ENCODE results near the gene CDC42EP2. TPM values are rescaled to one million over a fixed set of nuclear protein-coding genes. Genes with fewer than 3 reads are reported as not detected.

The CDC42EP2 gene
- total RNA-seq, 3 donors from 2014 or later (not counting 1 experiment from before 2014, with no cell fraction given) = 1.4 to 1.5 (median 1.5) TPM

- TF ChIP-seq, protein P1, sequence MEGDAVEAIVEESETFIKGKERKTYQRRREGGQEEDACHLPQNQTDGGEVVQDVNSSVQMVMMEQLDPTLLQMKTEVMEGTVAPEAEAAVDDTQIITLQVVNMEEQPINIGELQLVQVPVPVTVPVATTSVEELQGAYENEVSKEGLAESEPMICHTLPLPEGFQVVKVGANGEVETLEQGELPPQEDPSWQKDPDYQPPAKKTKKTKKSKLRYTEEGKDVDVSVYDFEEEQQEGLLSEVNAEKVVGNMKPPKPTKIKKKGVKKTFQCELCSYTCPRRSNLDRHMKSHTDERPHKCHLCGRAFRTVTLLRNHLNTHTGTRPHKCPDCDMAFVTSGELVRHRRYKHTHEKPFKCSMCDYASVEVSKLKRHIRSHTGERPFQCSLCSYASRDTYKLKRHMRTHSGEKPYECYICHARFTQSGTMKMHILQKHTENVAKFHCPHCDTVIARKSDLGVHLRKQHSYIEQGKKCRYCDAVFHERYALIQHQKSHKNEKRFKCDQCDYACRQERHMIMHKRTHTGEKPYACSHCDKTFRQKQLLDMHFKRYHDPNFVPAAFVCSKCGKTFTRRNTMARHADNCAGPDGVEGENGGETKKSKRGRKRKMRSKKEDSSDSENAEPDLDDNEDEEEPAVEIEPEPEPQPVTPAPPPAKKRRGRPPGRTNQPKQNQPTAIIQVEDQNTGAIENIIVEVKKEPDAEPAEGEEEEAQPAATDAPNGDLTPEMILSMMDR (IDR thresholded peaks at IDR 0.05) = no peak
- Mint-ChIP-seq H3K4me1 (no peaks in the 10 kb centered on the region), H3K4me3 (no peak overlapping the region), H3K36me3 (no peaks in the 10 kb centered on the region), H3K27me3 (ENCODE audit: low read depth in 2 of 2) (no peaks in the 10 kb centered on the region), H3K9me3 (no peaks in the 10 kb centered on the region), H3K27ac (no peak overlapping the region)
- no peak overlapping the region for H3K27ac ChIP-seq (ENCODE audit: low read length)
- no peaks in the 10 kb centered on the region for H3K9me3 ChIP-seq (ENCODE audit: control insufficient read depth, insufficient read depth, low read length)
- no peak overlapping the region for H3K4me3 ChIP-seq (ENCODE audit: low read length)
- intact Hi-C loops (cut with micrococcal nuclease) = no loop called here
- WGBS (ENCODE audit: insufficient coverage) = 100% methylated on average over 3 of the region's 3 CpGs
- H3K36me3 ChIP-seq (ENCODE audit: control insufficient read depth, insufficient read depth, low read length) = peaks cover 2% of the 10 kb centered on the region
- peaks cover under 1% of the 10 kb centered on the region for H3K4me1 ChIP-seq (ENCODE audit: control insufficient read depth, insufficient read depth, low read length)
- DNase-seq (no peak), ATAC-seq (no peak)
- no peaks in the 10 kb centered on the region for H3K27me3 ChIP-seq (ENCODE audit: control insufficient read depth, insufficient read depth, low read length)
Observed at GRCh38 chr11:65303555-65303954, 11.1 kb upstream of the CDC42EP2 start.

DNA sequence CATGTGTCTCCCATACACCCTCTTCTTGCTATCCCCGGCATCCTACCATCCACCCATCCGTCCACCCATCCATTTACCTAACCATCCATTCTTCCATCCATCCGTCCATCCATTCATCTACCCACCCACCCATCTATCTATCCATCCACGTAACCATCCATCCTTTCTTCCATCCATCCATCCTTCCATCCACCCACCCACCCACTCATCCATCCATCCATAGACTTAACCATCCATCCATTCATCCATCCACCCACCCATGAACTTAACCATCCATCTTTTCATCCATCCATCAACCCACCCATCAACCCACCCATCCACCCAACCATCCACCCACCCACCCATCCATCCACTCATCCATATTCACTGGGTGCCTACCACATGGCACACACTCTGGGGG is 10.6 kb upstream of the CDC42EP2 start:
- WGBS (ENCODE audit: insufficient coverage) = 97% methylated on average over 4 of the region's 4 CpGs
- H3K27me3 ChIP-seq (ENCODE audit: control insufficient read depth, insufficient read depth, low read length) = no peaks in the 10 kb centered on the region
- H3K4me3 ChIP-seq (ENCODE audit: low read length) = no peak overlapping the region
- H3K4me3 Mint-ChIP-seq = no peak overlapping the region
- no peaks in the 10 kb centered on the region for H3K9me3 Mint-ChIP-seq
- TF ChIP-seq, protein P1 (IDR thresholded peaks at IDR 0.05) = no peak
- intact Hi-C loops (cut with micrococcal nuclease) = no loop called here
- no peak overlapping the region for H3K27ac Mint-ChIP-seq
- no peaks in the 10 kb centered on the region for H3K27me3 Mint-ChIP-seq (ENCODE audit: low read depth in 2 of 2)
- no peak for DNase-seq
- H3K36me3 Mint-ChIP-seq = no peaks in the 10 kb centered on the region
- ATAC-seq = no peak
- H3K4me1 ChIP-seq (ENCODE audit: control insufficient read depth, insufficient read depth, low read length) = peaks cover 6% of the 10 kb centered on the region
- H3K36me3 ChIP-seq (ENCODE audit: control insufficient read depth, insufficient read depth, low read length) = no peaks in the 10 kb centered on the region
- no peaks in the 10 kb centered on the region for H3K4me1 Mint-ChIP-seq
- no peaks in the 10 kb centered on the region for H3K9me3 ChIP-seq (ENCODE audit: control insufficient read depth, insufficient read depth, low read length)
- no peak overlapping the region for H3K27ac ChIP-seq (ENCODE audit: low read length)

GRCh38 chr11:65304613-65305012 is 10.1 kb upstream of the CDC42EP2 start:
- Histone ChIP-seq H3K36me3 (ENCODE audit: control insufficient read depth, insufficient read depth, low read length) (no peaks in the 10 kb centered on the region), H3K9me3 (ENCODE audit: control insufficient read depth, insufficient read depth, low read length) (no peaks in the 10 kb centered on the region), H3K27me3 (ENCODE audit: control insufficient read depth, insufficient read depth, low read length) (no peaks in the 10 kb centered on the region), H3K4me1 (ENCODE audit: control insufficient read depth, insufficient read depth, low read length) (peaks cover 6% of the 10 kb centered on the region), H3K27ac (ENCODE audit: low read length) (no peak overlapping the region), H3K4me3 (ENCODE audit: low read length) (no peak overlapping the region)
- Mint-ChIP-seq H3K4me3 (no peak overlapping the region), H3K4me1 (no peaks in the 10 kb centered on the region), H3K27me3 (ENCODE audit: low read depth in 2 of 2) (no peaks in the 10 kb centered on the region), H3K9me3 (no peaks in the 10 kb centered on the region), H3K36me3 (no peaks in the 10 kb centered on the region), H3K27ac (no peak overlapping the region)
- intact Hi-C loops (cut with micrococcal nuclease) = no loop called here
- TF ChIP-seq, protein P1 (IDR thresholded peaks at IDR 0.05) = no peak
- over 99% methylated on average over 5 of the region's 7 CpGs for WGBS (ENCODE audit: insufficient coverage)
- ATAC-seq (no peak), DNase-seq (no peak)

DNA sequence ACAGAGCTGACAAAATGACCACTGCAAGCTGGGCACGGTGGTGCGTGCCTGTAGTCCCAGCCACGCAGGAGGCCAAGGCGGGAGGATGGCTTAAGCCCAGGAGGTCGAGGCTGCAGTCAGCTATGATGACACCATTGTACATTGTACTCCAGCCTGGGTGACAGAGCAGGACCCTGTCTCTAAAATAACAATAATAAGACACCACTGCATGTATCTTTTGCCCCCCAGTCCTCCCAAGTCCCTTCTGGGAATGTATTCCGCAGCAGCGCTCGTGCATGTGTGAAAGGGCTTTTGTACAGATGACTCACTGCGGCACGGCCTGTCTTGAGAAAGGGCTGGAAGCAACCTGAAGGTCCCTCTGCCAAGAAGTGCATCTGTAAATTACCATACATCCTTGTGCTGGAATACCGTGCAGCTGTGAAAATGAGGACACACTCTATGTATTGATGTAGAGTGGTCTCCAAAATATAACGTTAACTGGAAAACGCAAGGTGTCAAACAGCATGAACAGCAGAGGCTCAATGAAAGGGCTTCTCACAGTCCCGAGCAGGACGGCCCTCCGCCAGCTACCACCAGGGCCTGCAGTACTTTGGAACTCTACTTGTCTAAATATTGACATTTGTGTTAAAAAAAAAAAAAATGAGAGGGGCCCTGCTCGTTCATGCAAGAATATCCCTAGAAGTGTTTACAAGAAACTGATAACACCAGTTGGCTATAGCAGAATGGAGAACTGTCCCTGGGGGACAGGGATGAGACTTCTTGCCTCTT is 9.0 kb upstream of the CDC42EP2 start:
- H3K4me1 Mint-ChIP-seq = no peaks in the 10 kb centered on the region
- Histone ChIP-seq H3K4me1 (ENCODE audit: control insufficient read depth, insufficient read depth, low read length) (peaks cover 6% of the 10 kb centered on the region), H3K36me3 (ENCODE audit: control insufficient read depth, insufficient read depth, low read length) (no peaks in the 10 kb centered on the region), H3K27me3 (ENCODE audit: control insufficient read depth, insufficient read depth, low read length) (no peaks in the 10 kb centered on the region), H3K4me3 (ENCODE audit: low read length) (no peak overlapping the region), H3K9me3 (ENCODE audit: control insufficient read depth, insufficient read depth, low read length) (no peaks in the 10 kb centered on the region), H3K27ac (ENCODE audit: low read length) (no peak overlapping the region)
- TF ChIP-seq, protein P1 (IDR thresholded peaks at IDR 0.05) = no peak
- no peaks in the 10 kb centered on the region for H3K36me3 Mint-ChIP-seq
- H3K27ac Mint-ChIP-seq = no peak overlapping the region
- H3K4me3 Mint-ChIP-seq = no peak overlapping the region
- ATAC-seq = no peak
- no peaks in the 10 kb centered on the region for H3K27me3 Mint-ChIP-seq (ENCODE audit: low read depth in 2 of 2)
- intact Hi-C loops (cut with micrococcal nuclease) = no loop called here
- 95% methylated on average over 17 of the region's 17 CpGs for WGBS (ENCODE audit: insufficient coverage)
- H3K9me3 Mint-ChIP-seq = no peaks in the 10 kb centered on the region
- DNase-seq = no peak

All from natural killer cell (primary cell).